HepG2 (cell line): ENCODE results near the gene KMT2D. TPM values are rescaled to one million over a fixed set of nuclear protein-coding genes. Genes with fewer than 3 reads are reported as not detected.

Source experiments
- ATAC-seq: fragments of 200-7000 bp; cut with Tn5 transposase; 3 replicates; pipeline ENCODE4 v1.9.1; 2020; ENCODE audit warnings: mild to moderate bottlenecking, moderate library complexity
- BruUV-seq: library from RNA; stranded (reverse); fragments of 400-500 nt; replicated peaks from 2 replicates; lab custom pipeline; 2021; lab: Mats Ljungman, UMichigan
- CTCF ChIA-PET: fragments of 300-600 bp; formaldehyde crosslinking; extraction: SDS; loops from one replicate; lab custom pipeline; 2021; ENCODE audit warnings: low total read pairs, inconsistent platforms, low intra/inter-chr PET ratio; lab: Yijun Ruan, JAX
- POLR2A ChIA-PET: fragments of 350-600 bp; sonication (Branson Sonifier 250); formaldehyde crosslinking; loops from one replicate; lab custom pipeline; 2020; ENCODE audit warnings: antibody characterized with exemption, inconsistent platforms; lab: Yijun Ruan, JAX
- DNase-seq: peaks from one replicate; pipeline ENCODE4 v3.0.0-alpha.2; 2015; ENCODE audit warnings: low spot score
- FAIRE-seq: peaks from 3 replicates; lab custom pipeline; 2011; peaks lifted over from hg19 to GRCh38; lab: Jason Lieb, UNC
- H2AFZ ChIP-seq: one replicate; pipeline ENCODE4 v1.6.1; 2011; ENCODE audit warnings: low read length, inconsistent platforms
- H3K27ac ChIP-seq: fragments of 300-600 bp; 3 replicates; pipeline ENCODE4 v1.8.0; 2011; ENCODE audit warnings: mixed run types, mild to moderate bottlenecking, mixed read lengths, low read length, inconsistent platforms; ENCODE audit not compliant: insufficient read depth; ENCODE audit errors: extremely low read length
- H3K27me3 ChIP-seq, 2 experiments: fragments of 200-600 bp in 1 of 2; 2 replicates in 1 of 2; 3 replicates in 1 of 2; pipeline versions ENCODE4 v1.6.0 to v1.8.0; 2011; ENCODE audit warnings: low read length in 2 of 2, mild to moderate bottlenecking in 2 of 2, moderate library complexity in 2 of 2, inconsistent platforms in 1 of 2; ENCODE audit not compliant: insufficient read depth in 2 of 2, control insufficient read depth in 1 of 2
- H3K36me3 ChIP-seq, 2 experiments: fragments of 200-600 bp in 1 of 2; replicated peaks in 1 of 2; 2 replicates in 1 of 2; 3 replicates in 1 of 2; pipeline versions ENCODE4 v1.5.1 to v1.8.0; 2011; ENCODE audit warnings: low read length in 2 of 2, inconsistent platforms in 1 of 2; ENCODE audit not compliant: insufficient read depth in 2 of 2, control insufficient read depth in 1 of 2
- H3K4me1 ChIP-seq: 2 replicates; pipeline ENCODE4 v1.5.1; 2012; ENCODE audit warnings: low read length, inconsistent platforms; ENCODE audit not compliant: insufficient read depth
- H3K4me2 ChIP-seq: 2 replicates; pipeline ENCODE4 v1.6.0; 2011; ENCODE audit warnings: low read depth, low read length, inconsistent platforms
- H3K4me3 ChIP-seq, 3 experiments: fragments of 200-600 bp in 1 of 3; sonication (generic), shearing (Covaris generic) in 1 of 3; replicated peaks in 1 of 3; 2 replicates each; pipeline ENCODE4 v1.5.1; 2011 to 2016; ENCODE audit warnings: low read length in 3 of 3, inconsistent platforms in 2 of 3, low read depth in 2 of 3, mild to moderate bottlenecking in 2 of 3, control low read depth in 1 of 3, mixed read lengths in 1 of 3; ENCODE audit not compliant: insufficient read depth in 1 of 3
- H3K79me2 ChIP-seq: one replicate; pipeline ENCODE4 v1.6.1; 2011; ENCODE audit warnings: low read length, inconsistent platforms; ENCODE audit not compliant: insufficient read depth
- H3K9ac ChIP-seq: 2 replicates; pipeline ENCODE4 v1.6.0; 2011; ENCODE audit warnings: mild to moderate bottlenecking, low read depth, low read length, inconsistent platforms; ENCODE audit not compliant: insufficient read depth
- H3K9me3 ChIP-seq: 2 replicates; pipeline ENCODE4 v1.5.1; 2012; ENCODE audit warnings: mild to moderate bottlenecking, low read length
- H4K20me1 ChIP-seq: 2 replicates; pipeline ENCODE4 v1.6.0; 2011; ENCODE audit warnings: inconsistent platforms, mild to moderate bottlenecking, low read length, moderate library complexity; ENCODE audit not compliant: insufficient read depth
- AHR ChIP-seq: IDR thresholded peaks from 2 replicates; pipeline ENCODE4 v1.6.1; 2018; ENCODE audit warnings: missing genetic modification reagents, missing compliant biosample characterization
- ARNT ChIP-seq: fragments of 450-650 bp; IDR thresholded peaks from 2 replicates; pipeline ENCODE4 v1.6.1; 2017
- ATF7 ChIP-seq, 2 experiments: fragments of 450-650 bp in 1 of 2; sonication (generic) in 1 of 2; formaldehyde crosslinking in 1 of 2; IDR thresholded peaks; 2 replicates each; pipeline versions ENCODE4 v1.4.0 to v1.6.1; 2016 to 2020; ENCODE audit warnings: antibody characterized with exemption in 1 of 2, mild to moderate bottlenecking in 1 of 2, missing genetic modification reagents in 1 of 2
- BHLHE40 ChIP-seq: IDR thresholded peaks from 2 replicates; pipeline ENCODE4 v1.6.1; 2011; ENCODE audit warnings: low read length, improper control_type of control experiment
- CHD2 ChIP-seq: IDR thresholded peaks from 2 replicates; pipeline ENCODE4 v1.6.1; 2011; ENCODE audit warnings: low read depth, low read length, improper control_type of control experiment
- NCOA2 ChIP-seq: sonication (generic); formaldehyde crosslinking; IDR thresholded peaks from 2 replicates; pipeline ENCODE4 v1.8.0; 2022; ENCODE audit warnings: inconsistent platforms
- SAP130 ChIP-seq: IDR thresholded peaks from 2 replicates; pipeline ENCODE4 v1.6.1; 2016; ENCODE audit warnings: low read depth
- SMC3 ChIP-seq: IDR thresholded peaks from 2 replicates; pipeline ENCODE4 v1.6.1; 2011; ENCODE audit warnings: low read length, improper control_type of control experiment
- SNAPC2 ChIP-seq: sonication (generic); formaldehyde crosslinking; IDR thresholded peaks from 2 replicates; pipeline ENCODE4 v1.8.1; 2022; ENCODE audit warnings: mild to moderate bottlenecking, missing genetic modification reagents
- THAP11 ChIP-seq: IDR thresholded peaks from 2 replicates; pipeline ENCODE4 v1.6.1; 2016; ENCODE audit warnings: missing biosample characterization, missing genetic modification reagents
- ZMYM4 ChIP-seq: sonication (generic); formaldehyde crosslinking; IDR thresholded peaks from 2 replicates; pipeline ENCODE4 v1.8.1; 2023; ENCODE audit warnings: mild to moderate bottlenecking, missing genetic modification reagents
- ZNF232 ChIP-seq: sonication (generic); formaldehyde crosslinking; IDR thresholded peaks from 2 replicates; pipeline ENCODE4 v1.4.0; 2020; ENCODE audit warnings: missing genetic modification reagents, borderline replicate concordance
- ZNF687 ChIP-seq: sonication (generic); formaldehyde crosslinking; IDR thresholded peaks from 2 replicates; pipeline ENCODE4 v1.5.1; 2020; ENCODE audit warnings: mild to moderate bottlenecking, missing genetic modification reagents, moderate library complexity
- ZSCAN9 ChIP-seq: IDR thresholded peaks from 2 replicates; pipeline ENCODE4 v1.6.1; 2016; ENCODE audit warnings: borderline replicate concordance
- WGBS: methylation state at CpG from one replicate; pipeline ENCODE4 v1.1.6; 2017; ENCODE audit warnings: low lambda C conversion rate; 5-methylcytosine and 5-hydroxymethylcytosine counted together
- in situ Hi-C: cut with HindIII; loops from 2 replicates; pipeline ENCODE4 v1.10.0; 2017; ENCODE audit warnings: low pct_unique_long_range_greater_than_20kb; ENCODE audit not compliant: extremely low pct_ligation_motif_present
- intact Hi-C: fragments of 100-400 bp; cut with micrococcal nuclease; formaldehyde crosslinking; loops from one replicate; pipeline ENCODE4 v1.10.0; 2022; ENCODE audit not compliant: unreplicated experiment
- polyA plus RNA-seq, 8 experiments: library from polyadenylated mRNA; depleted of rRNA in 3 of 8; stranded (reverse) in 7 of 8; unstranded in 1 of 8; fragments of >200 nt; fragmentation: Illumina TruSeq in 4 of 8; extraction: Trizol in 4 of 8; gene quantifications; 2 replicates each; pipeline versions ENCODE4 v1.2.1 to v1.2.3, GENCODE V29; 2011 to 2016; ENCODE audit warnings: low read depth in 4 of 8, missing spikeins in 1 of 8, mixed read lengths in 1 of 8; ENCODE audit not compliant: insufficient read depth in 1 of 8
- total RNA-seq, 5 experiments: library from RNA; depleted of rRNA; stranded (reverse); fragments of >200 nt; fragmentation: Illumina TruSeq; extraction: Trizol; gene quantifications; 2 replicates each; pipeline ENCODE4 v1.2.3, GENCODE V29; 2016; ENCODE audit warnings: low read depth in 1 of 5
- TF ChIP-seq, protein P1 (sequence below): sonication (generic); formaldehyde crosslinking; IDR thresholded peaks from 2 replicates; pipeline ENCODE4 v1.8.1; 2023; ENCODE audit warnings: mild to moderate bottlenecking, moderate library complexity, missing genetic modification reagents
- TF ChIP-seq, protein P2 (sequence below): sonication (generic); formaldehyde crosslinking; IDR thresholded peaks from 2 replicates; pipeline ENCODE4 v1.4.0; 2020; ENCODE audit warnings: missing genetic modification reagents

KMT2D gene
- total and polyA plus RNA-seq, 2 of the 13 experiments (the other 11 are each of a cell fraction or from before 2014, with no cell fraction given): 8.1 to 10.4 TPM

GRCh38 chr12:49088150-49088931, 27.7 kb upstream of the KMT2D start:
- Histone ChIP-seq H3K27ac (no peak overlapping the region), H3K9ac (no peak overlapping the region), H3K36me3 (no peaks in the 10 kb centered on the region), H4K20me1 (no peaks in the 10 kb centered on the region), H3K79me2 (no peaks in the 10 kb centered on the region), H3K4me2 (peak overlapping the region; percentile 60), H2AFZ (no peak overlapping the region), H3K27me3 (peaks cover 9 to 54% of the 10 kb centered on the region in 2 experiments; a peak in 4 of 5 replicates), H3K9me3 (no peaks in the 10 kb centered on the region), H3K4me1 (peaks cover 47% of the 10 kb centered on the region), H3K4me3 (peak overlapping the region in 1 of 3 experiments; percentile 36; a peak in 1 of 6 replicates)
- WGBS: 3% methylated on average over 11 of the region's 18 CpGs
- FAIRE-seq (peak; percentile 75), DNase-seq (peak; percentile 73), ATAC-seq (peak; percentile 84)
- no TSS peak for BruUV-seq
- CTCF ChIA-PET: interaction anchor here (1.4 to 3.0 kb wide), 4 partner anchors 10 to 42 kb away, joined by 3 to 30 read pairs (median 7); partner anchors contain the start of gene LMBR1L
- POLR2A ChIA-PET: interaction anchor here (1.4 to 2.7 kb wide), 4 partner anchors 19 to 177 kb away, joined by 3 to 16 read pairs (median 8); partner anchors contain the start of genes RHEBL1 and TUBA1B
- intact Hi-C loops: loop anchor here (1.0 kb wide), 1 partner anchor 33 kb away; no protein-coding TSS in a partner anchor
- in situ Hi-C loops: no loop called here
- 0 out of 2 replicates have a peak, but pooled peaks have one; percentile 31 for TF ChIP-seq ZMYM4
- no peak for TF ChIP-seq ATF7 (IDR thresholded peaks at IDR 0.05)
- no peak for TF ChIP-seq ATF7 (CRISPR knock-in tag; IDR thresholded peaks at IDR 0.05)
- no peak for TF ChIP-seq ARNT
- TF ChIP-seq THAP11: peak; percentile 57; the same call in 1 of the 2 replicates
- no peak for TF ChIP-seq SNAPC2 (CRISPR knock-in tag)
- TF ChIP-seq AHR (CRISPR knock-in tag): 0 out of 2 replicates have a peak, but pooled peaks have one; percentile 59
- TF ChIP-seq ZNF232 (CRISPR knock-in tag): no peak
- no peak for TF ChIP-seq NCOA2 (CRISPR knock-in tag)
- peak; percentile 29; the same call in 1 of the 2 replicates for TF ChIP-seq SAP130
- TF ChIP-seq ZNF687 (CRISPR knock-in tag): peak; percentile 54
- TF ChIP-seq, protein P1, sequence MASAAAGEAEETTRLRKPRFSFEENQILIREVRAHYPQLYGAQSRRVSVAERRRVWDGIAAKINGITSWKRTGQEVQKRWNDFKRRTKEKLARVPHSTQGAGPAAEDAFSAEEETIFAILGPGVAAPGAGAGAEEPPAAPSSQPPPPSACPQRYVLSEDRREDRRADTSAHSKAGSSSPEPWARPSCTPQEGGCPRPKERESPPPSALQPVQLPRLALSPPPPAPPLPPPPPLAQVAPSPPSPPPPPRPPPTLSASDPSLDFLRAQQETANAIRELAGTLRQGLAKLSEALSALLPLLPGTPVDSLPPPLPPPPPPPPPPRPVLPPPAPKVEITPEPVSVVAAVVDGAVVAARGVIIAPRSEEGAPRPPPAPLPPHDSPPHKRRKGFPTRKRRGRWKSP: no peak
- TF ChIP-seq ZSCAN9 (CRISPR knock-in tag): peak; percentile 66
- TF ChIP-seq BHLHE40: 0 out of 2 replicates have a peak, but pooled peaks have one; percentile 21
- peak; percentile 62 for TF ChIP-seq SMC3
- TF ChIP-seq CHD2: no peak
- TF ChIP-seq, protein P2, sequence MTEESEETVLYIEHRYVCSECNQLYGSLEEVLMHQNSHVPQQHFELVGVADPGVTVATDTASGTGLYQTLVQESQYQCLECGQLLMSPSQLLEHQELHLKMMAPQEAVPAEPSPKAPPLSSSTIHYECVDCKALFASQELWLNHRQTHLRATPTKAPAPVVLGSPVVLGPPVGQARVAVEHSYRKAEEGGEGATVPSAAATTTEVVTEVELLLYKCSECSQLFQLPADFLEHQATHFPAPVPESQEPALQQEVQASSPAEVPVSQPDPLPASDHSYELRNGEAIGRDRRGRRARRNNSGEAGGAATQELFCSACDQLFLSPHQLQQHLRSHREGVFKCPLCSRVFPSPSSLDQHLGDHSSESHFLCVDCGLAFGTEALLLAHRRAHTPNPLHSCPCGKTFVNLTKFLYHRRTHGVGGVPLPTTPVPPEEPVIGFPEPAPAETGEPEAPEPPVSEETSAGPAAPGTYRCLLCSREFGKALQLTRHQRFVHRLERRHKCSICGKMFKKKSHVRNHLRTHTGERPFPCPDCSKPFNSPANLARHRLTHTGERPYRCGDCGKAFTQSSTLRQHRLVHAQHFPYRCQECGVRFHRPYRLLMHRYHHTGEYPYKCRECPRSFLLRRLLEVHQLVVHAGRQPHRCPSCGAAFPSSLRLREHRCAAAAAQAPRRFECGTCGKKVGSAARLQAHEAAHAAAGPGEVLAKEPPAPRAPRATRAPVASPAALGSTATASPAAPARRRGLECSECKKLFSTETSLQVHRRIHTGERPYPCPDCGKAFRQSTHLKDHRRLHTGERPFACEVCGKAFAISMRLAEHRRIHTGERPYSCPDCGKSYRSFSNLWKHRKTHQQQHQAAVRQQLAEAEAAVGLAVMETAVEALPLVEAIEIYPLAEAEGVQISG: 0 out of 2 replicates have a peak, but pooled peaks have one; percentile 29
